GM19455 (cell line): Measurements from ENCODE around the gene PARP4.
"Not testable (repeated sequence)": the region's sequence is repeated elsewhere in the genome, so short reads cannot be mapped to it uniquely, and the experiment has no call there.

ENCODE experiments used
- ATAC-seq: cut with Tn5 transposase; IDR thresholded peaks from one replicate; pipeline ENCODE4 v1.9.1; 2021; ENCODE audit not compliant: unreplicated experiment

The PARP4 gene

DNA sequence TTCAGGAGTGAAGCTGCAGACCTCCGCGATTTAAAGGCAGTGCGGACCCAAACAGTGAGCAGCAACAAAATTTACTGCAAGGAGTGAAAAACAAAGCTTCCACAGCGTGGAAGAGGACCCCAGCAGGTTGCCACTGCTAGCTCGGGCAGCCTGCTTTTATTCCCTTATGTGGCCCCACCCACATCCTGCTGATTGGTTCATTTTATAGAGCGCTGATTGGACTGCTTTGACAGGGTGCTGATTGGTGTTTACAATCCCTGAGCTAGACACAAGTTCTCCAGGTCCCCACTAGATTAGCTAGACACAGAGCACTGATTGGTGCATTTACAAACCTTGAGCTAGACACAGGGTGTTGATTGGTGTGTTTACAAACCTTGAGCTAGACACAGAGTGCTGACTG is 6.3 kb downstream of the PARP4 start:
- not testable (repeated sequence) for ATAC-seq

DNA sequence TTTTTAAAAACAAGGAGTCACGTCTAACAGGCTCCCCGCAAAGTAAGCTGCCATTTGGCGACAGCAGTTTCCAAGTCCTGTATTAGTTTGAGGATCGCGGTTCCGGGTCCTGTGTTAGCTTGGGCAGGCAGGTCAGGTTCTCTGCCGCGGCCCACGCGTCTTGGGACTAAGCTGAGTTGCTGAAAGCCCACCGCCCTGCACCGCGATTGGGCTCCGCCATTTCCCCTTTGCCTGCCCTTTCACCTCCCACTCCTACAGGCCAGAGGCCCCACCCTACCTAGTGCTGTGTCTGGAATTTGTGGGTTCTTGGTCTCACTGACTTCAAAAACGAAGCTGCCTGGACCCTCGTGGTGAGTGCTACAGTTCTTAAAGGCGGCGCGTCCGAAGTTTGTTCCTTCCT is 6.8 kb downstream of the PARP4 start:
- no peak for ATAC-seq

DNA sequence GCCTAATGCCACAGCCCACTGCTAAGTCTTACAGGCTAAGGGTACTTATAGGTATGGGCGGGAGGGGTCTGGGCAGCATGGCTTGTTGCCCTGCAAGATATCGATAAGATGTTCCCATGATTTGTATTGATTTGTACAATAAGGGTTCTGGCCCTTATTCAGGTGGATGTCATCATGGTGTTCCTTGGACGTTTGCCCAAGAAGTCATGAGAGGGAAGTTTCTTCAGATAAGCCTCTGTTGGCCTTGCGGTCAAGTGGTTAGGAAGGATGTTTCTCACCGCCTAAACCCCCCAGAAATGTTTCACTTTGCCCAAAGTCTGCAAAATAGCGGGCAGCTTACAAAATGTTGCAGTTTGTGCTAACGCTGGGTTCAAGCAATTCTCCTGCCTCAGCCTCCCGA is 7.3 kb downstream of the PARP4 start:
- ATAC-seq = no peak

DNA sequence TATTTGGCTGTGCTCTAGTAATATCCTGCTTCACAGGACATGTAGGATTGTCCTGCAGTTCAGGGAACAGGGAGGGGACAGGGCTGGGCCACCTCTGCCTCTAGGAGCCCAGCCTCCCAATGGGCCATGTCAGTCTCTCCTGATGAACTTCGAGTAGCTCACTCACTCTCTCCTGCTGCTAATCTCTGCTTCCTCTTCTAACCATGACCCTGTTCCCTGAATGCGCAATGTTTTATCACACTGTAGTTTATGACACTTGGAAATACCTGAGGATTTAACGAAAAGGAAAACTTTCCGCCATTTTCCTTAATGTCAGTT is 9.2 kb downstream of the PARP4 start:
- ATAC-seq = no peak

DNA sequence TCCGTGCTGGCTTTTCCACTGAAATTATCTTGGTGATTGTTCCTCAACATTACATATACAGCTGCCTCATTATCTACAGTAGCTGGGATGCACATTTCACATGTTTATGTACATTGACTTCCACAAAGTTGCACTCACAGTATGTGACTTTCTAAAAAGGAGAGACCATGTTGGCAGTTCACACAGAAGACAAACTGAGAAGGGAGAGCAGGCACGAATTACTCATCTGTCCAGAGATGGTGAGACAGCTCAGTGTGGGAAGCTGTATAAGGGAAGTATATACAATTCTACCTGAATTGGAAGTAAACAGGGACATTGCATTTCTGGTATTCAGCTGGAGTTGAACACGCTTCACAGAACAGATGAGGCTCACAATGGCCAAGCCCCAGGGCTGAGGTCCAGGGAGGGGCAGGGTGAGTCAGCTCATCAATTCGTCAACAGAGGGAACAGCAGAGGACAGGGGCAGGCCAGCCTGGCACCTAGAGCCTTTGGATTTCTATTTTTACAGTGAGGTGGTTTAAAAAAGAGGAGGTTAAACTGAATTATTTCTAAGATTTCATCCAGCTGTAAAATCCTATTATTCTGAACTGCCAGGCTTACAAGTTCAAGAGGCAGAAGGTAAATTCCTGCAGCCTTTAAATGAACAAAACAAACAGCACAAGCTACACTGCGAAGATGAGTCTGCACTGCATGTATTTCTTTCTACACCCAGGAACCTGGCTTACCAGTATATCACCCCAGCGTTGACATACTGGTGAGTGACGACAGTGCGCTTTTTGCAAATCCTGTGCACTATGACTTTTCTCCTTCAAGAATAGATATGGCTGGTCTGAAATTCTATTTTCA is 9.8 kb downstream of the PARP4 start:
- no peak for ATAC-seq

DNA sequence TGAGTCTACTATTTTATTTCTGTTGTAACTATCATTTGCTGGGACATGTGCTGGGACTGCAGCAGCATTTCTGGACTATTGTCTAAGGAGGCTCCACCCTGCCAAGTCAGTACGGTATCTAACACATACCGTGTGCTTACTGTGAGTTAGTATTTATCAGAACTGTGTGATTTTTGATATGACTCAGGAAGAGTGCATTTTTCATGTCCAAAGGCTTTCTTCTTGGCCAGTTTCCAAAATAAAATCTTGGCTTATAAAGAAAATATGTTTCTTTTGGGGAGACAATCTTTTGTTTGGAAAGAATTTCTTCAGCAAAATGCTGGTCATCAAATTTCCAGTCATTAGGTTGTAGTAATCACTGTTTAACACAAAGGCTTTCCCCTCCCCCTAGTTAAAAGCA is 11.6 kb downstream of the PARP4 start:
- no peak for ATAC-seq

DNA sequence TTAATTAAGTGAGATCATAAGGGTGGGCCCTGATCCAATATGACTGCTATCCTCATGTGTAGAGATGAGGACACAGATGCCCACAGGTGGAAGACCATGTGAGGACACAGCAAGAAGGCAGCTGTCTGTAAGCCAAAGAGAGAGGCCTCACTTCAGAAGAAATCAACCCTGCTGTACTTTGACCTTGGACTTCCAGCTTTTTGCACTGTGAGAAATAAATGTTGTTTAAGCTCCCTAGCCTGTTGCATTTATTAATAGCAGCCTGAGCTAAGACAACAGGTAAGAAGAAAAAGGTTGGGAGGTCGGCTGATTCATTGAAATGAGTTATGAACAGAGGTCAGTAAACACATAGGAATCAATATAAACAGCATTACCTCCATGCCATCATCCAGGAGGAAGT is 14.8 kb downstream of the PARP4 start:
- ATAC-seq = no peak

DNA sequence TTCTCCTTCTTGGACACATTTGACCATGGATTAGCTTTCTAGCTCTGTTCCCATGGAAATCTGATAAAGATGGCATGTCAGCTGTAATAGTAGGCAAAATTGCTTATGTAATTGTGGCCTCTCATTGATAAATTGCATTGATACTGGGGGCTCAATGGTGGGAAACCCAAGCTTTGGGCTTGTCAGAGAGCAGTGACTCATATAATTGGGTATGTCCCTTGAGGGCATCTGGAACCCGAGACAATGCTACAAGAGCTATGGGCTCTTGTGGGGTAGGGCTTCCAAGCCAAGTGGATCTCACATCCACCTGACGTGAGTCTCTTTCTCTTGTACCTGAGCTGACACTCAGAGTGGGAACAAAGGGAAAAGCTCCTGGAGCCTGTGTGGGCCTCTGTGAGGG is 16.3 kb downstream of the PARP4 start:
- not testable (repeated sequence) for ATAC-seq

DNA sequence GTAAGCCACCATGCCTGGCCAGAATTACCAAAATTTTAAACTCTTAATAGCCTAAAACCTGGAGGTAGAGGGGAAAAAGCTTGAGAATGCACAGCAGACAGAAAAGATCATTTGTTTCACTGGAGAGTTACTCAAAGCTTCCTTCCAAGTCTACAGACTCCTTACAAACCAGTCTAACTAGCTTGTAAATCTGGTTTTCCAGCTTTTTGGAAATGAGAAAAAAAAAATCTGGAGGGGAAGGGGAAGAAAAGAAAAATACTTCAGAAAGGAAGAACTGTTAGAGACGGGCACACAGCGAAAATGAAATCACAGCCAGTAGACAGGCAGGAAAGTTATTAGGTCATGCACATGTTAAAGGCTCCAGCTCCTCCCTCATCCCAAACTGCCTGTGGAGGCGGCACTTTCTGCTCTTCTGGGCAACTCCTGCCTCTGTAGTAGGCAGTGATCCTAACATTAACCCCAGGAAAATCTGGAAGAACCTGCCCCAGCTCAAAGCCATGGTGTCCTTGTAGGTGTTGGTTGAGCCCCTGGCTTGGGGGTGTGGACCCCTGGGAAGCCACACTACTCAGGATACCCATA is 17.3 kb downstream of the PARP4 start:
- ATAC-seq = no peak

DNA sequence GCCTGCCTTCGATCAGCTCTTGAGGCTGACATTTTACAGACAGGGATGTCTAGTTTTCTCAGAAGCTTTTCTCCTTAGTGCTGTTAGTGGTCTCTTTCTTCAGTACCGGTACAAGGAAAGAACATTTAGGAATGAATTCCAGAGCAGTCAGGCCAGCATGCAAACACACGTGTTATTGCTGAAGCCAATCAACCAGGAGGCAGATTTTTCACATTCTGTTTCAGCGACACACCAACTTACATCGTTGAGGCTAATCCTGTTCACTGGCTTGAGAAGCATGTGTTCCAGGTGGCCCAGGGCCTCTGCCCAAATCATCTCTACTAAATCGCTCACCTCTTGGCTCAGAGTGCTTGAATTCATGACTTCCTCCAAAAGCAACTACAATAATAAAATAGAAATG is 19.2 kb downstream of the PARP4 start:
- no peak for ATAC-seq

DNA sequence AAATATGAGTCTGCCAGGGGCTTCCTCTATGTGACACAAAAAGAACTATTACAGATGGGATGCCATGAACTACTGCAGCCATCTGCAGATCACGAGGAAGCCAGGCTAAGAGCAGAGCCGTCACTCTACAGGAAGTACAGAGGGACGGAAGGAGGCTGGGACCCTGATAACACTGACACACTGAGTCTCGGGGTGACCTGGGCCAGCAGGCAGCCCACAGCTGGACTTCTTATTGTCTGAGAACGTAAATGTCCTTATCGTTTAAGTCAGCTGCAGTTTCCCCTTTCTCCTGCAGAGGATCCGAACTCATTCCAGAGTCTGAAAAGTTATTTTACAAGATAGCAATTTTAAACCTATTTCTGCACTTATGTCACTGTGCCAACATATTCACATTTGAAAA is 20.7 kb downstream of the PARP4 start:
- no peak for ATAC-seq

DNA sequence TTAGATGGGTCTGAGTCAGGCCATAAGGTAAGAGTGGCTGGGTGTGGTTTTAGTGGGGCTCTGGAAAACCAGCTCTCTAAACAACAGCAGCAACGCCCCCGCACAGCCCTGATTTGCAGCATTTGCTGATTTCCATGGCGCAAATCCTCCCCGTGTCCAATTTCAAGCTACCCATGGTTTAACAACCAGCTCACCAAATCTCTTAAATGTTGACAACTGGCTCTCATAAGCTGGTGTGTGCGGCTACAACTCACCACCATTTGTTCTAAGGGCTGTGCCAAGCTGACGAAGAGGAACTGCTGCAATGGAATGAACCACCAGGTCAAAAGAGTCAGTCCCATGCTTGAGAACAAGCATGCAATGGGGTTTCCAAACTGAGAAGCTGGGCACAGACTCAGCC is 22.9 kb downstream of the PARP4 start:
- no peak for ATAC-seq

DNA sequence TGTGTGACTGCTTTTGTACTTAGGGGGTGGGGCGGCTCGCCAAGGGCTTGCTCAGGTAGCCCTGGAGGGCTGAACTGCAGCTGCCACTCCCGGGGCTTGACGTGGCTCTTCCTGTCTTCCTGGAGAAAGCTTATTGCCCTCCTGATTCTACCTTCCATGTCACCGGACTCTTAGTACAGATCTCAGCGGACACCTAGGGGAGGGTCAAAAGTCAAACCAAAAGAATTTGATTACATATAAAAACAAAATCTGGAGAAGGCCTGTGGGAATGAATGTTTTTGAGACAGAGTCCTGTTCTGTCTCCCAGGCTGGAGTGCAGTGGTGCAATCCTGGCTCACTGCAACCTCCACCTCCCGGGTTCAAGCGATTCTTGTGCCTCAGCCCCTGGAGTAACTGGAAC is 24.5 kb downstream of the PARP4 start:
- ATAC-seq = not testable (repeated sequence)

DNA sequence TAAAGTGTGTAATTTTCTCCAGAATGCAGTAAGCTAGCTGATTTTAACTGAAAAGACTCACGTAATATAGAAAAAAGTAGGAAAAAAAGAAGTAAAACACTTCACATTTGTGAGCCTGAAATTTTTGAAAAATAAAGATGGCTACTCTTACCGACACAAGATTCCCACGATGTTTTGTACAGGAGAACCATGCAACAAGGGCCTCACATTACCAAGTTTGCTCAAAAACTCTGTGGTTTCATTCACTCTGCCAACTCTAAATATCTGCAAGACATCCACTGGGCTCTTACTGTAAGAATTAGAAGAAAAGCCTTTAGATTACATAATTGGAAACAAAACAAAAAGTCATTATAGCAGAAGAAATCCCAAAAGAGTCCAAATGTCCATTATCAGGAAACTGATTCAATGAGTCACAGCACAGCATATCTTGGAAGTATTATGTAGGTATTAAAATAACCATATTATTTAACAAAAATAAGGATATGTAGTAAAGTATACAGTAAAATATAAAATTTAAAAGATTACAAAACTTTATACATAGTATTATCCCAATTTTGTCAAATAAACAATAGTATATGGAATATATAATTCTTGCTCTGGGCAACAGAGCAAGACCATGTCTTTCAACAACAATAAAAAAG is 26.4 kb downstream of the PARP4 start:
- ATAC-seq = not testable (repeated sequence)

DNA sequence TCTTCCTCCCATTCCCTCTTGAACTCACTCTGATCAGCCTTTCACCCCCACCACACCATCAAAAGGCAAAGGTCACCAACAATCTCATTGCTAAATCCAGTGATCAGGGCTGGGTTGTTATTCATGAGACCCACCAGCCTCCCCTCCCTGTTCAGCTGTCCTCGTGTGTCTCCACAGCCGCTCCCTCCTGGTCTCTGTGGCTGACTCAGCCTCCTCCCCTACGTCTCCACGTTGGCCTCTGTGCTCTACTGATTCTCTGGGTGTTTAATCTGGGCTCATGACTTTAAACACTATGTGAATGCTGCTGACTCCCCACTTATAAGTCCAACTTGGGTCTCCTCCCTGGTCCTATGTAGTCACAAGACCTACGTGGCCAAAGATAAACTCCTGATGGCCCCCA is 38.9 kb downstream of the PARP4 start:
- no peak for ATAC-seq

DNA sequence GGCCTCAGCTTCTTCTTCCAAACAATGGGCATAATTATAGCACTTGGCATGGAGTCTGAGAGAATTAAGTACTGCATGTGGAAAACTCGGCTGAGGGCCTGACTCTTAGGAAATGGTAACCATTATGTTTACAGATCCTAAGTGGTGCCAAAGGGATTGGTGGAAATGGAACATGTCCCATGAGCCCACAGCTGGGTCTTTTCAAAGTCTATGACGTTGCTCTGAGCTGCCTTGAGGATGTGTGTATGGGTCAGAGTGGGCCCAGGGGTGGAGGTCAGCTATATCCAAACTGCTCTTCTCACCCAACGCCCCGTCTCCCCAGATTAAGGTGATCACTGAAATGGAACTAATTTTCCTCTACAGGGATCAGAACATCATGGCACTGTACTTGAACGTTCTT is 40.4 kb downstream of the PARP4 start:
- ATAC-seq = not testable (repeated sequence)

DNA sequence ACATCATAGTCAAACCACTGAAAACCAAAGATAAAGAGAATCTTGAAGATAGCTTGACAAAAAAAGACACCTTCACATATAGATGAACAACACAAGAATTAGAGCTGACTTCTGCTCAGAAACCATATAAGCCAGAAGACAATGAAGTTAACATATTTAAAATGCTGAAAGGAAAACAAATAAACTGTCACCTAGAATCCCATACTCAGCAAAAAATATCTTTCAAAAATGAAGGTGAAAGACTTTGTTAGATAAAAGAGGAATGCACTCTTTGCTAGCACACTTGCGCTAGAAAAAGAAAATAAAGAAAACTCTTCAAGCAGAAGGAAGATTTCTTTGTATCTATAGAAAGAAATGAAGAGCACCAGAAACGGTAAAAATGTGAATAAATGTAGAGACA is 49.5 kb downstream of the PARP4 start:
- ATAC-seq = no peak

DNA sequence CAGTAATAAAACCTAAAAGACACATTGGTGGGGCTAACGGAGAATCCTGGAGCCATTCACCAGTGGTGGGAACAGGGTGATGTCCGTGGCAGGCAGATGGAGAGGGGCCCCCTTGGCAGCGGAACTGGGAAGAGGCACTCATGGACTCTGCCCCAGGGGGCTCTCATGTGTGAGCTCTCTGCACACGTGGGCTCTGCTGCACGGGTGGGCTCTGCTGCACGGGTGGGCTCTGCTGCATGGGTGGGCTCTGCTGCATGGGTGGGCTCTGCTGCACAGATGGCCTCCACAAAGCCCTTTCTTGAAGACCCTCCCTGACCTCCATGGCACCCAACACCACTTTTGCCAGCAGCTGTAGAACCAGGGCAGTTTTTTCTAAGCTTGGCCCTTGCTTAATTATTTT is 52.3 kb downstream of the PARP4 start:
- no peak for ATAC-seq

DNA sequence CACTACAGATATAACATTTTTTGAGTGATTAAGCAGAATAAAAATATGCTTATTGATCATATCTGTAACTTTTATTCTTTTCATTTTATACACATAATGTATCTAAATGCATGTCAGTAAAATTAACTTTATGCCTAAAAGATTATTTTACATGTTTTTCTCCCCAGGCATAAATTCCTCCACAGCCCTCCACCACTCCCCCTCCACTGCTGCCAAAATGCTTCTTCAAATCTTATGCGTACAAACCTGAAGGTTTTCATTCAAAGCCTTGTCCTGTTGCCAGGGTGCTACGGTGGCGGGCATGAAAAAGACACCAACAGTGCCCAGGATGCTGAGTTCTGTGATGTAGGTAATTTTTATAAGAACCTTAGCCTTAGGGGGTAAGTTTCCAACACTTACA is 52.9 kb downstream of the PARP4 start:
- no peak for ATAC-seq

DNA sequence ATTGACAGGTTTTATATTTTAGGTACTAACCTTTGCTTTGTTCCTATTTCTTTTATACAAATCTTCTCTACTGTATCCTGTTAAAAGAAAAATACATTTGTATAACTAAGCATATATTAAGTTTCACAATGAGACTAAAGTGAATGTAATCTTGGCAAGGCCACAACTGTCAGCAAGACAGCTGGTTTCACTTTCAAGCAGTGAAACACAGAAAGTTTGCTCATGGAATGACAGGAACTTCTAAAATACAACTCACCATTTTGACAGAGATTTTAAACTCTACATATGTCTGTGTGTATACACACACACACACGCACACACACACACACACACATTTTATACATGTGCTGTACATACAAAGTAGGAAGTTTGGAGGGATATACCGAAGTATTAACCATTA is 53.3 kb downstream of the PARP4 start:
- no peak for ATAC-seq

DNA sequence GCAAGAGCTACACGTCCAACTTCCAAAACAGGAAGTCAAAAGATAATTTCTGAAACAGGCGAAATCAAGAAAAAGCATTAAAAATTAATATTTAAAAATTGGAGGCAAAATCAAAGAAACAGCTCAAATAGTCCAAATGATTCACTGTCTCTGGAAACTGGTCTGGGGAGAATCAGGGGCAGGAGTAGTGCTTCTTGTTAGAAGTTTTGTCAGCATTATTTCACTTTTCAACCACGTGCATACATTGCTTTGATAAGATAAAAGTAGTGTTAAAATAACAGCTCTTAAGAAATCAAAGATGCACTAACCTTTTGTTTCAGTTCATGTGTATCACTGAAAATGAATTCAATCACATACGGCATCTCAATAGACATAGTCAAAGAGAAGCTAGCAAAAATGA is 53.8 kb downstream of the PARP4 start:
- ATAC-seq = no peak

DNA sequence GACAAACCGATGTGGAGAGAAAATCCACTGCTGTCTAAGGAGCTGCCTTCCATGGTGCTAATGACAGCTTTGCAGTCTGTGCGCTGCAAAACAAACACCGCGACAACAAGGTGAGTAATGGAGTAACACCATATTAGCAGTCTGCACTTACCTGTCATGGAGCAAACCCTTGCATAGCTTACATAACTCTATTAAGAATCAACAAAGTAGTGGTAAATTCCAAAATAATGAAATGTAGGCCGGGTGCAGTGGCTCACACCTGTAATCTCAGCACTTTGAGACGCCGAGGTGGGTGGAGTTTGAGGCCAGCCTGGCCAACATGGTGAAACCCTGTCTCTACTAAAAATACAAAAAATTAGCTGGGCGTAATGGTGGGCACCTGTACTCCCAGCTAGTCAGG is 56.2 kb downstream of the PARP4 start:
- ATAC-seq = no peak

DNA sequence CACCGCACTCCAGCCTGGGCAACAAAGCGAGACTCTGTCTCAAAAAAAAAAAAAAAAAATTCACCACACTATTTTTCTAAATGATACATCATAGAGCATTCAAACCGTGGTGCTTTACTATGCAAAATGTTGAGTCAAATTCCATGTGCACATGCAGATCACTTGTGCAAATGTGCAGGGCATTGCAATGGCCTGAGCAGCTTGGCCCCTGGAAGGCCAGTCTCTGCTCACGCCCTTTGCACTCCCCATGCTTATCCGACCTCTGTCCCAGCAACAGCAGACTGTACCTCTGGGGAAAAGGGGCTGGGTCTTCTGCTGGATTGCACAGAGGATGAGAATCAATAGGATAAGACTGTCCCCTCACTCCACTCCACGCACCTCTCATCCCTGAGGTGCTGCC is 58.5 kb downstream of the PARP4 start:
- ATAC-seq = no peak
